Measurements from ENCODE around the gene CIITA.

DNA sequence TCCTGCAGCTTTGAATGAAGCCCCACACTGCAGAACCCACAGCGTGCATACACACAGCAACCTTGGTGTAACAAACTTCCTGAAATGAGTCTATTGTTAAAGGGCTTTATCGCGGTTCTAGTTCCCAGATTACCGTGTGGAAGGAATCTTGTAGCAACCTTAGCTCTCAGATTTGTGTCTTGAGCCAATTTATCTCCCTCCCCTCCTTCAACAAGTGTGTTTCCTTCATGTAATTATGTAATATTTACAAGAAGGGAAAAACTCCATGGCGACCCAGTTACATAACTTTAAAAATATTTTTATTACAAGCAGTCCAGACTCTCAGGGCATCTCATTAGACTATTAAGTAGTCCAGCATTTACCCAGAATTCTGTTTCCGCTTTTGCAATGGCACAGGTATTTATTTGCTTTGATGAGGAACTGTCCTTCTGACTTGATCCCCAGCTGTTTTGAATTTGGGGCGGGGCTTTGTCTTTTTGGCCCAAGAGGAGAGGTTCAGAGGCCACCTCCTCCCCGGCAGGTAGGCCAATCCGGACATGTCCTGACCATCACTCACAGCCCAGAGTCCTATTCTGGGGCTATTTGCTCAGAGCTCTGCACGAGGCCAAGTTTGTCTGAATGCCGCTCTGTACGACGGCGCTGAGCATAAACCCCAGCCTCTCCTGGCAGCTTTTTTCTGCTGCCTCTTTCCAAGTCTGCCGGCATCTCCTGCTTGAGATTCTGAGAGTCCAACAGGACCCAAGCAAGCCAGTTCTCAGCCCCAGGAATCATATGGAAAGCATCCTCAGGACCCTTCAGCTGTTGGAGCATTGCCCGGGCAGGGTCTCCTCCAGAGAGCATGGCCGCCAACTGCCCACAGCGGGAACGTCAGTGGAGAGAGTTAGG, 103.0 kb downstream of the CIITA start:
- TF ChIP-seq, protein P1, sequence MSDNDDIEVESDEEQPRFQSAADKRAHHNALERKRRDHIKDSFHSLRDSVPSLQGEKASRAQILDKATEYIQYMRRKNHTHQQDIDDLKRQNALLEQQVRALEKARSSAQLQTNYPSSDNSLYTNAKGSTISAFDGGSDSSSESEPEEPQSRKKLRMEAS (CRISPR knock-in tag; IDR thresholded peaks at IDR 0.05) = no peak
- TF ChIP-seq, protein P2, sequence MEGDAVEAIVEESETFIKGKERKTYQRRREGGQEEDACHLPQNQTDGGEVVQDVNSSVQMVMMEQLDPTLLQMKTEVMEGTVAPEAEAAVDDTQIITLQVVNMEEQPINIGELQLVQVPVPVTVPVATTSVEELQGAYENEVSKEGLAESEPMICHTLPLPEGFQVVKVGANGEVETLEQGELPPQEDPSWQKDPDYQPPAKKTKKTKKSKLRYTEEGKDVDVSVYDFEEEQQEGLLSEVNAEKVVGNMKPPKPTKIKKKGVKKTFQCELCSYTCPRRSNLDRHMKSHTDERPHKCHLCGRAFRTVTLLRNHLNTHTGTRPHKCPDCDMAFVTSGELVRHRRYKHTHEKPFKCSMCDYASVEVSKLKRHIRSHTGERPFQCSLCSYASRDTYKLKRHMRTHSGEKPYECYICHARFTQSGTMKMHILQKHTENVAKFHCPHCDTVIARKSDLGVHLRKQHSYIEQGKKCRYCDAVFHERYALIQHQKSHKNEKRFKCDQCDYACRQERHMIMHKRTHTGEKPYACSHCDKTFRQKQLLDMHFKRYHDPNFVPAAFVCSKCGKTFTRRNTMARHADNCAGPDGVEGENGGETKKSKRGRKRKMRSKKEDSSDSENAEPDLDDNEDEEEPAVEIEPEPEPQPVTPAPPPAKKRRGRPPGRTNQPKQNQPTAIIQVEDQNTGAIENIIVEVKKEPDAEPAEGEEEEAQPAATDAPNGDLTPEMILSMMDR (IDR thresholded peaks at IDR 0.05) = no peak
- TF ChIP-seq SMAD3 (CRISPR knock-in tag; IDR thresholded peaks at IDR 0.05; ENCODE audit: borderline replicate concordance) (no peak), ELF4 (CRISPR knock-in tag; IDR thresholded peaks at IDR 0.05; ENCODE audit: low read depth) (no peak), SP1 (CRISPR knock-in tag; conservative IDR thresholded peaks at IDR 0.05) (no peak), NFYB (CRISPR knock-in tag; conservative IDR thresholded peaks at IDR 0.05; ENCODE audit: low read depth) (no peak), CREM (CRISPR knock-in tag; IDR thresholded peaks at IDR 0.05) (no peak), ESRRA (CRISPR knock-in tag; IDR thresholded peaks at IDR 0.05; ENCODE audit: borderline replicate concordance) (no peak)
- TF ChIP-seq, protein P3, sequence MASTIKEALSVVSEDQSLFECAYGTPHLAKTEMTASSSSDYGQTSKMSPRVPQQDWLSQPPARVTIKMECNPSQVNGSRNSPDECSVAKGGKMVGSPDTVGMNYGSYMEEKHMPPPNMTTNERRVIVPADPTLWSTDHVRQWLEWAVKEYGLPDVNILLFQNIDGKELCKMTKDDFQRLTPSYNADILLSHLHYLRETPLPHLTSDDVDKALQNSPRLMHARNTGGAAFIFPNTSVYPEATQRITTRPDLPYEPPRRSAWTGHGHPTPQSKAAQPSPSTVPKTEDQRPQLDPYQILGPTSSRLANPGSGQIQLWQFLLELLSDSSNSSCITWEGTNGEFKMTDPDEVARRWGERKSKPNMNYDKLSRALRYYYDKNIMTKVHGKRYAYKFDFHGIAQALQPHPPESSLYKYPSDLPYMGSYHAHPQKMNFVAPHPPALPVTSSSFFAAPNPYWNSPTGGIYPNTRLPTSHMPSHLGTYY (CRISPR knock-in tag; IDR thresholded peaks at IDR 0.05) = no peak
- TF ChIP-seq, protein P4, sequence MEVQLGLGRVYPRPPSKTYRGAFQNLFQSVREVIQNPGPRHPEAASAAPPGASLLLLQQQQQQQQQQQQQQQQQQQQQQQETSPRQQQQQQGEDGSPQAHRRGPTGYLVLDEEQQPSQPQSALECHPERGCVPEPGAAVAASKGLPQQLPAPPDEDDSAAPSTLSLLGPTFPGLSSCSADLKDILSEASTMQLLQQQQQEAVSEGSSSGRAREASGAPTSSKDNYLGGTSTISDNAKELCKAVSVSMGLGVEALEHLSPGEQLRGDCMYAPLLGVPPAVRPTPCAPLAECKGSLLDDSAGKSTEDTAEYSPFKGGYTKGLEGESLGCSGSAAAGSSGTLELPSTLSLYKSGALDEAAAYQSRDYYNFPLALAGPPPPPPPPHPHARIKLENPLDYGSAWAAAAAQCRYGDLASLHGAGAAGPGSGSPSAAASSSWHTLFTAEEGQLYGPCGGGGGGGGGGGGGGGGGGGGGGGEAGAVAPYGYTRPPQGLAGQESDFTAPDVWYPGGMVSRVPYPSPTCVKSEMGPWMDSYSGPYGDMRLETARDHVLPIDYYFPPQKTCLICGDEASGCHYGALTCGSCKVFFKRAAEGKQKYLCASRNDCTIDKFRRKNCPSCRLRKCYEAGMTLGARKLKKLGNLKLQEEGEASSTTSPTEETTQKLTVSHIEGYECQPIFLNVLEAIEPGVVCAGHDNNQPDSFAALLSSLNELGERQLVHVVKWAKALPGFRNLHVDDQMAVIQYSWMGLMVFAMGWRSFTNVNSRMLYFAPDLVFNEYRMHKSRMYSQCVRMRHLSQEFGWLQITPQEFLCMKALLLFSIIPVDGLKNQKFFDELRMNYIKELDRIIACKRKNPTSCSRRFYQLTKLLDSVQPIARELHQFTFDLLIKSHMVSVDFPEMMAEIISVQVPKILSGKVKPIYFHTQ (CRISPR knock-in tag; IDR thresholded peaks at IDR 0.05) = no peak
- TF ChIP-seq, protein P5, sequence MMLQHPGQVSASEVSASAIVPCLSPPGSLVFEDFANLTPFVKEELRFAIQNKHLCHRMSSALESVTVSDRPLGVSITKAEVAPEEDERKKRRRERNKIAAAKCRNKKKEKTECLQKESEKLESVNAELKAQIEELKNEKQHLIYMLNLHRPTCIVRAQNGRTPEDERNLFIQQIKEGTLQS (CRISPR knock-in tag; conservative IDR thresholded peaks at IDR 0.05) = no peak
- TF ChIP-seq, protein P6, sequence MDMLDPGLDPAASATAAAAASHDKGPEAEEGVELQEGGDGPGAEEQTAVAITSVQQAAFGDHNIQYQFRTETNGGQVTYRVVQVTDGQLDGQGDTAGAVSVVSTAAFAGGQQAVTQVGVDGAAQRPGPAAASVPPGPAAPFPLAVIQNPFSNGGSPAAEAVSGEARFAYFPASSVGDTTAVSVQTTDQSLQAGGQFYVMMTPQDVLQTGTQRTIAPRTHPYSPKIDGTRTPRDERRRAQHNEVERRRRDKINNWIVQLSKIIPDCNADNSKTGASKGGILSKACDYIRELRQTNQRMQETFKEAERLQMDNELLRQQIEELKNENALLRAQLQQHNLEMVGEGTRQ (CRISPR knock-in tag; IDR thresholded peaks at IDR 0.05) = no peak
